NCI-H146 treated with DMSO at 0.1 percent for 48 hours (cell line): ENCODE results near the gene DNAH14.
"Not testable (repeated sequence)": the region's sequence is repeated elsewhere in the genome, so short reads cannot be mapped to it uniquely, and the experiment has no call there.

Source experiments
- DNase-seq: peaks from one replicate; lab custom pipeline; 2025; ENCODE audit not compliant: unreplicated experiment; lab: John Stamatoyannopoulos, UW

DNAH14 gene

GRCh38 chr1:224991550-224991949, 62.1 kb downstream of the DNAH14 start:
- not testable (repeated sequence) for DNase-seq

DNA sequence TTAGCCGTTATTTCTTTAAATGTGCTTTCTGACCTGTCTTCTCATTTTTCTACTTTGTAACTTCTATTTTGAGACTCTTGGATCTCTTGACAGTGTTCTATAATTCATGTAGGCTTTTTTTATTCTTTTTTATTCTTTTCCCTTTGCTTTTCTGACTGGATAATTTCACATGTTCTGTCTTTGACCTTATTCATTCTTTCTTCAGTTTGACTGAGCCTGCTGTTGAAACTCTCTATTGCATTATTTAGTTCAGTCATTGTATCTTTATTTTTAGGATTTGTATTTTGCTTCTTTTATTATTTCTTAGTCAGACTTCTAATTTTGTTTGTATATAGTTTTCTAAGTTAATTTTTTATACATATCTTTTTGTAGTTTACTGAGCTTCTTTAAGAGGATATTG, 66.1 kb downstream of the DNAH14 start:
- DNase-seq = no peak

GRCh38 chr1:224996266-224996665, 66.8 kb downstream of the DNAH14 start:
- no peak for DNase-seq

DNA sequence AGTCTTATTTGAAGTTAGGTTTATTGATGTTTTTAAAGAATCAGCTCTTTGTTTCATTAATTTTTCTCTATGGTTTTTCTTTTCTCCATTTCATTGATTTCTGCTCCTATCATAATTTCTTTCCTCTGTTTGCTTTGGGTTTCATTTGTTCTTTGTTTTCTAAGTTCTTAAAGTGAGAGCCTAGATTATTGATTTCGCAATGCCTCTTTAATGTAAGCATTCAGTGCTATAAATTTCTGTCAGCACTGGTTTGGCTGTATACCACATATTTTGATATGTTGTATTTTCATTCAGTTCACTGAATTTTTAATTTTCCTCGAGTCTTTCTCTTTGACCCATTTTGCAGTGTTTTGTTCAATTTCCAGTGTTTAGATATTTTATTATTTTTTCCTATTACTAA, 68.7 kb downstream of the DNAH14 start:
- no peak for DNase-seq

GRCh38 chr1:225004396-225004795, 74.9 kb downstream of the DNAH14 start:
- no peak for DNase-seq

DNA sequence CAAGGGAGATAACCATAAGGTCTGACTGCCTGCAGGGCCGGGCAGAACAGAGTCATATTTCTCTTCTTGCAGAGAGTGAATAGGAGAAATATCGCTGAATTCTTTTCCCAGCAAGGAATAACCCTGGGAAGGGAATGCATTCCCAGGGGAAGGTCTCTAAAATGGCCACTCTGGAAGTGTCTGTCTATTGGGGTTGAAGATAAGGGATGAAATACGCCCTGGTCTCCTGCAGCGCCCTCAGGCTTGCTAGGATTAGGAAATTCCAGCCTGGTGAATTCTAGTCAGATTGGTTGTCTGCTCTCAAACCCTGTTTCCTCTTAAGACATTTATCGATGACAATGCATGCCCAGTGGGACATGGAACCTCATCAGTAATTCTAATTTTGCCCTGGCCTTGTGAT, 76.9 kb downstream of the DNAH14 start:
- not testable (repeated sequence) for DNase-seq

GRCh38 chr1:225008050-225008449, 78.6 kb downstream of the DNAH14 start:
- not testable (repeated sequence) for DNase-seq

- no peak for DNase-seq
Observed at GRCh38 chr1:225021037-225021436, 91.6 kb downstream of the DNAH14 start.

- DNase-seq = no peak
Observed at GRCh38 chr1:225026701-225027100, 97.2 kb downstream of the DNAH14 start.

DNA sequence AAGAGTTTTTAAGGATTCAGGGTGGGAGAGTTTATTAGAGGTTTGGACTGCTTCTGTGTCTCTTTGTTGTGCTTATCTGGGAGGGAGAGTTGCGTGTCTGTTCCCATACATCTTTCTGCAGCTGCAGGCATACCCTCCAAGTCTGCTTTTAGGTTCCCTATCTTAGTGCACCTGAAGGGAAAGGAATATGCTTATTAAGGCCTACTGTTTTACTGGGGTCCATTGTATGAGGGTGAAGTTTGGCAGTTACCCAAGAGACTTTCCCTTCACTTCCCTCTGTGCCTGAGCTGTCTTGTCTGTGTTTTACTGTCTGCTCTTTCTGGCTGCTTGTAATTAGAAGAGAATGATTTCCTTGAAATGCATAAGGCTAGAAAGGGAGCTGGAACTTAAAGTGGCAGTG, 107.0 kb downstream of the DNAH14 start:
- DNase-seq = not testable (repeated sequence)

GRCh38 chr1:225042263-225042662, 112.8 kb downstream of the DNAH14 start:
- no peak for DNase-seq

DNA sequence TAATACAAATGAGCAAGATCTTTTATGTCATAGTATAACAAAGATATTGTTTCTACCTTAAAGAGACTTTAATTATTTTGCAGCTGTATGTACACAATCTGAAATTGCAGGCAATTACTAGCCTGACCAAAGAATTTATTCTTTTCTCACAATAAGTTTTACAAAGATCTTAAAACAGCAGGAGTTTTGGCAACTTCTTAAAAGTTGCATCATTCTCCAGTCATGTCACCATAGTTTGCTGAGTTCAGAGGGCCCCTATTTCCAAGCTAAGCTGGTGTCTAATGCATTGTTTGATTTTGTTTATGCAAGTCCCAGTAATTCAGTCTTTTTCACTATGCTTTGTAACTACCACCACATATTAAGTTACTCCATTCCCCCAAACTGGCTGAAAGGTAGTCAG, 114.8 kb downstream of the DNAH14 start:
- DNase-seq = no peak

DNA sequence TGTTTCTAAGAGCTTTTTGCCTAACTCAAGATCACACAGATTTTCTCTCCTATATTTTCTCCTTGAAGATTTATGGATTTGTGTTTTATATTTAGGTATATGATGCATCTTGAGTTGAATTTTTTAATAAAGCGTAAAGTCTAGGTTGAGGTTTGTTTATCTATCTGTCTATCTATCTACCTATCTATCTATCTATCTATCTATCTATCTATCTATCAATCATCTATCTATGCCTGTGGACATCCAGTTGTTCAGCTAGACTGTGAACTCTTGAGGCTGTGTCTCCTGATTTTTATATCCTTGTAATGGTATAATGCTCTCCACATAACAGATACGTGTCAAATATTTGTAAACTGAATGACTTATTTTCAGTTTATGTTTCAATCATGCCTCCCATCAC, 120.1 kb downstream of the DNAH14 start:
- DNase-seq = no peak

GRCh38 chr1:225063722-225064121, 134.2 kb downstream of the DNAH14 start:
- DNase-seq = no peak

DNA sequence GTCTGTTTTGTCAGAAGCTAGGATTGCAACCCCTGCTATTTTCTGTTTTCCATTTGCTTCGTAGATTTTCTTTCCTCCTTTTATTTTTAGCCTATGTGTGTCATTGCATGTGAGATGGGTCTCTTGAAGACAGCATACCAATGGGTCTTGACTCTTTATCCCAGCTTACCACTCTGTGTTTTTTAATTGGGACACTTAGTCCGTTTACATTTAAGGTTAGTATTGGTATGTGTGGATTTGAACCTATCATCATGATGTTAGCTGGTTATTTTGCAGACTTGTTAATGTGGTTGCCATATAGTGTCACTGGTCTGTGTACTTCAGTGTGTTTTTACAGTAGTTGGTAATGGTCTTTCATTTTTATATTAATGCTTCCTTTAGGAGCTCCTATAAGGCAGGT, 141.5 kb downstream of the DNAH14 start:
- DNase-seq = no peak

- no peak for DNase-seq
Observed at GRCh38 chr1:225097175-225097574, 167.7 kb downstream of the DNAH14 start.

DNA sequence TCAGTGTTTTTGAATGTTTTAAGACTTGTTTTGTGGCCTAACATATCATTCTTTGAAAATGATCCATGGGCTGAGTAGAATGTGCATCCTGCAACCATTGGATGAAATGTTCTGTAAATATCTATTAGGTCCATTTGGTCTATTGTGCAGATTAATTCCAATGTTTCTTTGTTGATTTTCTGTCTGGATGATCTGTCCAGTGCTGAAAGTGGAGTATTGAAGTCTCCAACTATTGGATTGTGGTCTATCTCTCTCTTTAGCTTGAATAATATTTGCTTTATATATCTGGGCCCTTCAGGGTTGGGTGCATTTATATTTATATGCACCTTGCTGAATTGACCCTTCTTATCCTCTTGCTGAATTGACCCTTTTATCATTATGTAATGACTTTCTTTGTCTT, 181.5 kb downstream of the DNAH14 start:
- no peak for DNase-seq

- DNase-seq = no peak
Observed at GRCh38 chr1:225113265-225113664, 183.8 kb downstream of the DNAH14 start.

DNA sequence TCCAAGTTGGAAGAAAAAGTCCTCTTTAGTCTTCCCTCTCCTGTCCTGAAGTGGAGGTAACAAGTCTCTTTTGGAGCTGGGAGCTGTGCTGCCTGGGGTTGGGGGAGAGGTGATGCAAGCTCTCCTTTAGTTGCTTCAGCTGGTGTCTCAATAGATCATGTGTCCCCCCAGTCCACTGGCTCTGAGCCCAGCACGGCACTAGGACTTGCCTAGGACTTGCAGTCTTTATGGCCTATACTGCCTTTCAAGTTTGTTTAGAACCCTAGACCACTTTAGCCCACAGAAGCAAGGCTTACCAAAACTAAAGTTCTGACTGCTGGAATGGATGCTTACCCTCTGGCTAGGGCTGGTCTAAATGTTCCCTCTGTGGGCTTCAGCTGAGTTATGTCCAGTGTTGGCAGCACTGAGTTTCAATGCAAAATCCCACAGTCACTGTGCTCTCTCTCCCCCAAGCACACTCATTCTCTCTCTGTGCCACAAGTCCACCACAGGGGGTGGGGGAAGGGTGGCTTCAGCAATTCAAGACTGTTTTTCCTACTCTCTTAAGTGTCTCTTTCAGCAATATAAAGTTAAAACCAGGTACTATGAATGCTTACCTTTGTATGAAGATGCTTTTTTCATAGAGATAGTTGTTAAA, 185.0 kb downstream of the DNAH14 start:
- DNase-seq = no peak

DNA sequence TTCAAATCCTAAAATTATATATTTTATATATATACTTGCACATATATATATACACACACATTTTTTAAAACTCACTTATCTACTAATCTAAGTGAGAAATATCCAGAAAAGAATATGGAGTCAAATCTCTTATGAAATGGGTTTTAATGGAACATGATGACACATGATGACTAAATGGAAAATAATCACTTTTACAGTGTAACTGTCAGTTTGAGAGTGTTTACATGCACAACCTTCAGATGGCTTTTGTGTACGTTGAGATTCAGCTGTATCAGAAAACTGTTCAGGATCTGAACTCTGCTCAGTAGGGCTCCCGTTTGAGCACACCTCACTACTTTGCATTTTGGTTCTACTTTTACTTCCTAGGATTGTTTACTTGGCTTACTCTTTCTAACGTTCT, 189.8 kb downstream of the DNAH14 start:
- DNase-seq = no peak

DNA sequence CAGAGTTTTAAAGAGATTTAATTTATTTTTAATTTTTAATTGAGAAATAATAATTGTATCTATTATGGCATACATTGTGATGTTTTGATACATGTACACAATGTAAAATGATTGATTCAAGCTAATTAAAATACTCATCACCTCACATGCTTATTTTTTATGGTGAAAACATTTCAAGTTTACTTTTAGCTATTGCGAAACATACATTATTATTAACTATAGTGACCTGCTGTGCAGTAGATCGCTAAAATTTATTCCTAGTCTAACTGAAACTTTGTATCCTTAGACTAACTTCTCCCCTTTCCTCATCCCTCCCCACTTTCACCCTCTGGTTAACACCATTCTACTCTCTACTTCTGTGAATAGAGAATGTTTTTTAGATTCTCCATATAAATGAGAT, 191.6 kb downstream of the DNAH14 start:
- DNase-seq = no peak

- no peak for DNase-seq
Observed at GRCh38 chr1:225131869-225132268, 202.4 kb downstream of the DNAH14 start.

- DNase-seq = no peak
Observed at GRCh38 chr1:225137976-225138375, 208.5 kb downstream of the DNAH14 start.
